Adipocyte (in vitro differentiated cells): Measurements from ENCODE around the gene TEAD1.

Experiments used
- DNase-seq: peaks from one replicate; pipeline ENCODE4 v3.0.0-alpha.2; 2015; ENCODE audit warnings: low read depth
- H3K27me3 ChIP-seq: replicated peaks from 2 replicates; pipeline ENCODE4 v1.7.0; 2013; ENCODE audit warnings: mild to moderate bottlenecking, low read length, moderate library complexity; ENCODE audit not compliant: control insufficient read depth, insufficient read depth
- H3K36me3 ChIP-seq: 2 replicates; pipeline ENCODE4 v1.7.0; 2013; ENCODE audit warnings: low read length, mild to moderate bottlenecking, moderate library complexity; ENCODE audit not compliant: control insufficient read depth, insufficient read depth, severe bottlenecking
- H3K4me1 ChIP-seq: 2 replicates; pipeline ENCODE4 v1.7.0; 2013; ENCODE audit warnings: mild to moderate bottlenecking, low read length, moderate library complexity; ENCODE audit not compliant: control insufficient read depth, insufficient read depth
- H3K4me3 ChIP-seq: 2 replicates; pipeline ENCODE4 v1.7.0; 2013; ENCODE audit warnings: mild to moderate bottlenecking, low read length, moderate library complexity
- H3K9ac ChIP-seq: 2 replicates; pipeline ENCODE4 v1.7.0; 2013; ENCODE audit warnings: mild to moderate bottlenecking, low read length, moderate library complexity
- H3K9me3 ChIP-seq: 2 replicates; pipeline ENCODE4 v1.7.0; 2013; ENCODE audit warnings: mild to moderate bottlenecking, low read length, moderate library complexity; ENCODE audit not compliant: control insufficient read depth

Gene TEAD1

GRCh38 chr11:12991426-12991825 lies 317.2 kb downstream of the TEAD1 start:
- no peak for DNase-seq

GRCh38 chr11:12993626-12994025 lies 319.4 kb downstream of the TEAD1 start:
- DNase-seq: no peak
- no peak overlapping the region for H3K9ac ChIP-seq
- H3K4me3 ChIP-seq: no peak overlapping the region
- peaks cover 7% of the 10 kb centered on the region for H3K27me3 ChIP-seq
- no peaks in the 10 kb centered on the region for H3K36me3 ChIP-seq
- no peaks in the 10 kb centered on the region for H3K9me3 ChIP-seq
- peaks cover 4% of the 10 kb centered on the region for H3K4me1 ChIP-seq

More at GRCh38 chr11:12991426-12991825, 317.2 kb downstream of the TEAD1 start:
- no peak overlapping the region for H3K4me3 ChIP-seq
- no peaks in the 10 kb centered on the region for H3K9me3 ChIP-seq
- peaks cover 12% of the 10 kb centered on the region for H3K27me3 ChIP-seq
- H3K36me3 ChIP-seq: no peaks in the 10 kb centered on the region
- peaks cover 4% of the 10 kb centered on the region for H3K4me1 ChIP-seq
- H3K9ac ChIP-seq: no peak overlapping the region
